Left kidney (tissue), 2 donors: Measurements from ENCODE around the gene RAB9A. TPM values are rescaled to one million over a fixed set of nuclear protein-coding genes. Genes with fewer than 3 reads are reported as not detected.
A peak's percentile ranks its signal among the peaks of the same experiment; 100 is the strongest.

Experiments
- DNase-seq: peaks from one replicate; pipeline ENCODE4 v3.0.0-alpha.2; 2013
- polyA plus RNA-seq: library from polyadenylated mRNA; unstranded; fragments of 120-200 nt; gene quantifications from one replicate; pipeline ENCODE4 v1.2.1, GENCODE V29; 2013; ENCODE audit not compliant: insufficient read length

The RAB9A gene
- polyA plus RNA-seq, 1 donor: 23.9 TPM

GRCh38 chrX:13742397-13743176 is 53.7 kb downstream of the RAB9A start:
- no peak for DNase-seq

- no peak for DNase-seq
Measured at GRCh38 chrX:13747836-13748235, 58.9 kb downstream of the RAB9A start.

- no peak for DNase-seq
Measured at GRCh38 chrX:13748486-13748885, 59.6 kb downstream of the RAB9A start.

- DNase-seq: peak; percentile 25
Measured at GRCh38 chrX:13750204-13750603, 61.3 kb downstream of the RAB9A start.

GRCh38 chrX:13750812-13751211 is 61.9 kb downstream of the RAB9A start:
- no peak for DNase-seq

GRCh38 chrX:13752141-13752540 is 63.2 kb downstream of the RAB9A start:
- no peak for DNase-seq

GRCh38 chrX:13752646-13753045 is 63.7 kb downstream of the RAB9A start:
- DNase-seq: no peak

- no peak for DNase-seq
Measured at GRCh38 chrX:13754765-13755164, 65.8 kb downstream of the RAB9A start.

- DNase-seq: no peak
Measured at GRCh38 chrX:13755254-13755653, 66.3 kb downstream of the RAB9A start.

GRCh38 chrX:13756381-13756780 is 67.5 kb downstream of the RAB9A start:
- DNase-seq: no peak

GRCh38 chrX:13759152-13759718 is 70.3 kb downstream of the RAB9A start:
- DNase-seq: no peak

Other genes starting within 250 kb of the RAB9A start
- 23.1 TPM for gene EGFL6, start 119.5 kb upstream of the RAB9A start, polyA plus RNA-seq
- gene TCEANC, start 36.0 kb upstream of the RAB9A start, polyA plus RNA-seq: 6.9 TPM
- gene TRAPPC2, start 45.5 kb downstream of the RAB9A start, polyA plus RNA-seq: 22.7 TPM
- 62.9 TPM for gene OFD1, start 45.6 kb downstream of the RAB9A start, polyA plus RNA-seq
- 21.5 TPM for gene GPM6B, start 128.0 kb downstream of the RAB9A start, polyA plus RNA-seq